A549 (cell line): Measurements from ENCODE around the gene HEBP1. TPM values are rescaled to one million over a fixed set of nuclear protein-coding genes. Genes with fewer than 3 reads are reported as not detected.

Source experiments
- ATAC-seq, 2 experiments: fragments of 200-7000 bp in 1 of 2; fragments of >200 bp in 1 of 2; cut with Nextera tagmentation in 1 of 2; cut with Tn5 transposase in 1 of 2; 3 replicates each; pipeline versions ENCODE4 v1.8.0 to v1.9.1; 2018 to 2020; ENCODE audit warnings: mild to moderate bottlenecking in 1 of 2, moderate library complexity in 1 of 2
- CTCF ChIA-PET: fragments of 300-600 bp; sonication (Branson Sonifier 250); formaldehyde crosslinking; extraction: SDS; loops from one replicate; lab custom pipeline; 2021; ENCODE audit warnings: antibody characterized with exemption, inconsistent platforms; lab: Yijun Ruan, JAX
- POLR2A ChIA-PET: fragments of 350-600 bp; formaldehyde crosslinking; extraction: SDS; loops from one replicate; lab custom pipeline; 2021; ENCODE audit warnings: antibody characterized with exemption, inconsistent platforms; lab: Yijun Ruan, JAX
- DNase-seq, 2 experiments: peaks; one replicate each; pipeline versions ENCODE4 v3.0.0 to v3.0.0-alpha.2; 2011 to 2016; ENCODE audit warnings: low read depth in 1 of 2, low spot score in 1 of 2
- FAIRE-seq: peaks from 2 replicates; lab custom pipeline; 2011; peaks lifted over from hg19 to GRCh38; lab: Jason Lieb, UNC
- H3K27ac ChIP-seq, 2 experiments: fragments of >200 bp; sonication (Bioruptor Twin); formaldehyde crosslinking; 3 replicates each; pipeline ENCODE4 v1.5.1; 2016 to 2017
- H3K4me1 ChIP-seq: fragments of >200 bp; sonication (Bioruptor Twin); formaldehyde crosslinking; 3 replicates; pipeline ENCODE4 v1.6.1; 2016
- H3K4me2 ChIP-seq: fragments of >200 bp; sonication (Bioruptor Twin); formaldehyde crosslinking; 3 replicates; pipeline ENCODE4 v1.6.1; 2016
- H3K4me3 ChIP-seq: fragments of >200 bp; sonication (Bioruptor Twin); formaldehyde crosslinking; 3 replicates; pipeline ENCODE4 v1.5.1; 2016
- H3K9me3 ChIP-seq: fragments of >200 bp; sonication (Bioruptor Twin); formaldehyde crosslinking; 3 replicates; pipeline ENCODE4 v1.6.1; 2016
- CBX2 ChIP-seq: fragments of 200-600 bp; sonication (generic); IDR thresholded peaks from 2 replicates; pipeline ENCODE4 v1.6.1; 2016; ENCODE audit warnings: low read depth, mild to moderate bottlenecking, borderline replicate concordance
- CBX8 ChIP-seq: fragments of 200-600 bp; sonication (generic); IDR thresholded peaks from 2 replicates; pipeline ENCODE4 v1.6.1; 2016
- CHD4 ChIP-seq: fragments of 200-600 bp; sonication (generic); IDR thresholded peaks from 2 replicates; pipeline ENCODE4 v1.6.1; 2016; ENCODE audit warnings: antibody characterized with exemption, mild to moderate bottlenecking, borderline replicate concordance
- EP300 ChIP-seq, 2 experiments: fragments of >200 bp; sonication (Bioruptor Twin); formaldehyde crosslinking; IDR thresholded peaks; 2 replicates in 1 of 2; 3 replicates in 1 of 2; pipeline ENCODE4 v1.6.1; 2016 to 2017
- ESRRA ChIP-seq: fragments of 150-350 bp; IDR thresholded peaks from 2 replicates; pipeline ENCODE4 v1.6.1; 2014; ENCODE audit warnings: mild to moderate bottlenecking, low read length, borderline replicate concordance
- FOSL2 ChIP-seq, 2 experiments: fragments of 450-650 bp in 1 of 2; fragments of >200 bp in 1 of 2; sonication (Bioruptor Twin) in 1 of 2; formaldehyde crosslinking; IDR thresholded peaks; 2 replicates each; pipeline versions ENCODE4 v1.5.0 to v1.6.1; 2016 to 2020; ENCODE audit warnings: mild to moderate bottlenecking in 1 of 2, moderate library complexity in 1 of 2
- HOXA7 ChIP-seq: fragments of 250-450 bp; sonication (Bioruptor Pico); IDR thresholded peaks from 2 replicates; pipeline ENCODE4 v1.5.0; 2020; ENCODE audit warnings: mild to moderate bottlenecking, moderate library complexity
- HOXB5 ChIP-seq: fragments of 250-450 bp; sonication (Bioruptor Pico); IDR thresholded peaks from 2 replicates; pipeline ENCODE4 v1.5.0; 2020; ENCODE audit warnings: mild to moderate bottlenecking, moderate library complexity
- JUNB ChIP-seq: fragments of >200 bp; sonication (Bioruptor Twin); formaldehyde crosslinking; IDR thresholded peaks from 2 replicates; pipeline ENCODE4 v1.6.1; 2016
- KDM1A ChIP-seq: fragments of 200-600 bp; sonication (generic); IDR thresholded peaks from 2 replicates; pipeline ENCODE4 v1.6.1; 2016; ENCODE audit warnings: low read depth, mild to moderate bottlenecking
- KDM5A ChIP-seq: fragments of 200-600 bp; sonication (generic); IDR thresholded peaks from 2 replicates; pipeline ENCODE4 v1.6.1; 2016; ENCODE audit warnings: antibody characterized with exemption, mild to moderate bottlenecking
- MAFK ChIP-seq: fragments of 450-650 bp; IDR thresholded peaks from 2 replicates; pipeline ENCODE4 v1.6.1; 2014; ENCODE audit not compliant: partially characterized antibody
- MAZ ChIP-seq: fragments of 150-350 bp; IDR thresholded peaks from 2 replicates; pipeline ENCODE4 v1.6.1; 2014; ENCODE audit warnings: antibody characterized with exemption, low read depth, low read length, borderline replicate concordance
- MYC ChIP-seq: IDR thresholded peaks from 2 replicates; pipeline ENCODE4 v1.6.1; 2012; ENCODE audit warnings: mild to moderate bottlenecking, inconsistent platforms, low read length, improper control_type of control experiment, borderline replicate concordance
- RAD21 ChIP-seq, 2 experiments: fragments of >200 bp in 1 of 2; sonication (Bioruptor Twin) in 1 of 2; formaldehyde crosslinking in 1 of 2; IDR thresholded peaks in 1 of 2; conservative IDR thresholded peaks in 1 of 2; 2 replicates in 1 of 2; 3 replicates in 1 of 2; pipeline ENCODE4 v1.6.1; 2012 to 2018; ENCODE audit warnings: inconsistent platforms in 1 of 2
- RFX5 ChIP-seq: fragments of 450-650 bp; IDR thresholded peaks from 2 replicates; pipeline ENCODE4 v1.7.1; 2014; ENCODE audit warnings: antibody characterized with exemption, mild to moderate bottlenecking, moderate library complexity
- SREBF2 ChIP-seq: fragments of 450-650 bp; IDR thresholded peaks from 2 replicates; pipeline ENCODE4 v1.6.1; 2014; ENCODE audit warnings: mild to moderate bottlenecking, moderate library complexity
- TFCP2L1 ChIP-seq: fragments of 250-450 bp; sonication (Bioruptor Pico); IDR thresholded peaks from 2 replicates; pipeline ENCODE4 v1.5.0; 2021; ENCODE audit warnings: mild to moderate bottlenecking
- ZSCAN20 ChIP-seq: fragments of 250-450 bp; sonication (Bioruptor Pico); IDR thresholded peaks from 2 replicates; pipeline ENCODE4 v1.8.0; 2022; ENCODE audit warnings: mild to moderate bottlenecking, moderate library complexity
- WGBS: methylation state at CpG from one replicate; pipeline ENCODE4 v1.1.6; 2017; ENCODE audit errors: missing lambda C conversion rate; 5-methylcytosine and 5-hydroxymethylcytosine counted together
- polyA plus RNA-seq, 4 experiments: library from polyadenylated mRNA; depleted of rRNA in 3 of 4; stranded (reverse); fragments of >200 nt; fragmentation: RNase III in 1 of 4; extraction: RNeasy Plus Mini Kit Qiagen cat#74134 plus additional on column Dnase treatment in 1 of 4; gene quantifications; 2 replicates in 3 of 4; 3 replicates in 1 of 4; pipeline ENCODE4 v1.2.3, GENCODE V29; 2011 to 2017
- TF ChIP-seq, protein P1 (sequence below): fragments of 250-450 bp; sonication (Bioruptor Pico); IDR thresholded peaks from 2 replicates; pipeline ENCODE4 v1.5.0; 2020; ENCODE audit warnings: low read depth, mild to moderate bottlenecking, moderate library complexity
- TF ChIP-seq, protein P2 (sequence below): IDR thresholded peaks from 2 replicates; pipeline ENCODE4 v1.6.1; 2012
- TF ChIP-seq, protein P3 (sequence below): IDR thresholded peaks from 2 replicates; pipeline ENCODE4 v1.6.1; 2012
- TF ChIP-seq, protein P4 (sequence below): fragments of 450-650 bp; IDR thresholded peaks from 2 replicates; pipeline ENCODE4 v1.6.1; 2014; ENCODE audit warnings: antibody characterized with exemption
- TF ChIP-seq, protein P5 (sequence below): fragments of 150-350 bp; IDR thresholded peaks from 2 replicates; pipeline ENCODE4 v1.6.1; 2014; ENCODE audit warnings: low read depth, mild to moderate bottlenecking, low read length
- TF ChIP-seq, protein P6 (sequence below): IDR thresholded peaks from 2 replicates; pipeline ENCODE4 v1.6.1; 2012; ENCODE audit warnings: low read depth, borderline replicate concordance

HEBP1 gene
- polyA plus RNA-seq, 2 of the 4 experiments (the other 2 are of a cell fraction) = 24.8 to 48.9 TPM

DNA sequence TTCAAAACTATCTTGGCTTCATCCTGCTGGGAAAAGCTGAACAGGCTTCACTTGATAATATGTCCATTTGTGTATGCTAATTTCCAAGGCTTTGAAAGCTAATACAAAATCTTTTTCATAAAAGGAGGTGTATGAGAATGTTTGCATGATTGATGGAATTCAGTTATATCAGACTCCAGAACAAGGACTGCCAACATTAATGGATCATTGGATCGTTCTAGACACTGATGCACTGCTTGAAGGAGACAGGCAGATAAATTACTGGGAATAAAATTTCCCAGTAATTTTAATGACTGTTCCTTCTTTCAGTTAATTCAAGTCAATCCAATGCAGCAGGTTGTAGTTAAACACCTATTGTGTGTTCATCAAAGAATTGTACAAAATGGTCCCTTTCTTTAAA is 48.6 kb downstream of the HEBP1 start (continued):
- TF ChIP-seq, protein P1, sequence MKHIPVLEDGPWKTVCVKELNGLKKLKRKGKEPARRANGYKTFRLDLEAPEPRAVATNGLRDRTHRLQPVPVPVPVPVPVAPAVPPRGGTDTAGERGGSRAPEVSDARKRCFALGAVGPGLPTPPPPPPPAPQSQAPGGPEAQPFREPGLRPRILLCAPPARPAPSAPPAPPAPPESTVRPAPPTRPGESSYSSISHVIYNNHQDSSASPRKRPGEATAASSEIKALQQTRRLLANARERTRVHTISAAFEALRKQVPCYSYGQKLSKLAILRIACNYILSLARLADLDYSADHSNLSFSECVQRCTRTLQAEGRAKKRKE (CRISPR knock-in tag) = no peak
- TF ChIP-seq MYC = no peak
- TF ChIP-seq CBX8 = no peak
- TF ChIP-seq ZSCAN20 = no peak
- TF ChIP-seq RFX5 = no peak
- TF ChIP-seq, protein P2, sequence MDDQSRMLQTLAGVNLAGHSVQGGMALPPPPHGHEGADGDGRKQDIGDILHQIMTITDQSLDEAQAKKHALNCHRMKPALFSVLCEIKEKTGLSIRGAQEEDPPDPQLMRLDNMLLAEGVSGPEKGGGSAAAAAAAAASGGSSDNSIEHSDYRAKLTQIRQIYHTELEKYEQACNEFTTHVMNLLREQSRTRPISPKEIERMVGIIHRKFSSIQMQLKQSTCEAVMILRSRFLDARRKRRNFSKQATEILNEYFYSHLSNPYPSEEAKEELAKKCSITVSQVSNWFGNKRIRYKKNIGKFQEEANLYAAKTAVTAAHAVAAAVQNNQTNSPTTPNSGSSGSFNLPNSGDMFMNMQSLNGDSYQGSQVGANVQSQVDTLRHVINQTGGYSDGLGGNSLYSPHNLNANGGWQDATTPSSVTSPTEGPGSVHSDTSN = no peak

DNA sequence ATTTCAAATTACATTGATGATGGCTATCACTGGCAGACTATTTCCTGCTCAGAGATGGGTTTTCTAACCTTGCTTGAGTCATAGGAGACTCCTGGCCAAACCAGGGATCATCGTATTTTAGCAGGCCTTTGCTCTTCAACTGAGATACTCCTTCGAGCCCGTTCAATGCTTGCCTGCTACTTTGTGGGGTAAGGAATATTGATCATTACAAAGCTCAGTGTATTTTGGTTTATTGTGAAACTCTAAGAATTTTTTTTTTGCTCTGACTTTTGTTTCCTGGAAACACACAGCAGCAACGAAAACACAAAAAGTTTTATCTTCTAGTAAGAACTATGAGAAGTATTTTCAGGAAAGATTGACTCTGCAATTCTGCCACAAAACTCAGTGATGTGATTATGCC is 52.2 kb downstream of the HEBP1 start:
- DNase-seq (no peak), ATAC-seq (no peak), FAIRE-seq (no peak)
- Histone ChIP-seq H3K4me3 (no peak overlapping the region), H3K4me2 (no peak overlapping the region), H3K27ac (no peak overlapping the region), H3K9me3 (no peaks in the 10 kb centered on the region), H3K4me1 (peaks cover 6% of the 10 kb centered on the region; the same call in 1 of the 3 replicates)
- ChIA-PET POLR2A (interaction anchor here (0.6 kb wide), 1 partner anchor 28 kb away, joined by 4 read pairs; no protein-coding TSS in a partner anchor), CTCF (interaction anchor here (0.8 to 1.9 kb wide), 3 partner anchors 22 to 35 kb away, joined by 3 to 4 read pairs (median 4); no protein-coding TSS in a partner anchor)
- TF ChIP-seq, protein P3, sequence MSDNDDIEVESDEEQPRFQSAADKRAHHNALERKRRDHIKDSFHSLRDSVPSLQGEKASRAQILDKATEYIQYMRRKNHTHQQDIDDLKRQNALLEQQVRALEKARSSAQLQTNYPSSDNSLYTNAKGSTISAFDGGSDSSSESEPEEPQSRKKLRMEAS = no peak
- TF ChIP-seq MYC = no peak
- TF ChIP-seq, protein P4, sequence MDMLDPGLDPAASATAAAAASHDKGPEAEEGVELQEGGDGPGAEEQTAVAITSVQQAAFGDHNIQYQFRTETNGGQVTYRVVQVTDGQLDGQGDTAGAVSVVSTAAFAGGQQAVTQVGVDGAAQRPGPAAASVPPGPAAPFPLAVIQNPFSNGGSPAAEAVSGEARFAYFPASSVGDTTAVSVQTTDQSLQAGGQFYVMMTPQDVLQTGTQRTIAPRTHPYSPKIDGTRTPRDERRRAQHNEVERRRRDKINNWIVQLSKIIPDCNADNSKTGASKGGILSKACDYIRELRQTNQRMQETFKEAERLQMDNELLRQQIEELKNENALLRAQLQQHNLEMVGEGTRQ = no peak
- TF ChIP-seq CBX2 = no peak
- TF ChIP-seq JUNB = no peak
- TF ChIP-seq SREBF2 = no peak
- no peak for TF ChIP-seq HOXA7
- TF ChIP-seq KDM5A = no peak
- TF ChIP-seq HOXB5 (CRISPR knock-in tag) = no peak
- no peak for TF ChIP-seq MAFK
- no peak for TF ChIP-seq MAZ
- TF ChIP-seq, protein P5, sequence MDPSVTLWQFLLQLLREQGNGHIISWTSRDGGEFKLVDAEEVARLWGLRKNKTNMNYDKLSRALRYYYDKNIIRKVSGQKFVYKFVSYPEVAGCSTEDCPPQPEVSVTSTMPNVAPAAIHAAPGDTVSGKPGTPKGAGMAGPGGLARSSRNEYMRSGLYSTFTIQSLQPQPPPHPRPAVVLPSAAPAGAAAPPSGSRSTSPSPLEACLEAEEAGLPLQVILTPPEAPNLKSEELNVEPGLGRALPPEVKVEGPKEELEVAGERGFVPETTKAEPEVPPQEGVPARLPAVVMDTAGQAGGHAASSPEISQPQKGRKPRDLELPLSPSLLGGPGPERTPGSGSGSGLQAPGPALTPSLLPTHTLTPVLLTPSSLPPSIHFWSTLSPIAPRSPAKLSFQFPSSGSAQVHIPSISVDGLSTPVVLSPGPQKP = no peak
- no peak for TF ChIP-seq CHD4
- TF ChIP-seq, protein P6, sequence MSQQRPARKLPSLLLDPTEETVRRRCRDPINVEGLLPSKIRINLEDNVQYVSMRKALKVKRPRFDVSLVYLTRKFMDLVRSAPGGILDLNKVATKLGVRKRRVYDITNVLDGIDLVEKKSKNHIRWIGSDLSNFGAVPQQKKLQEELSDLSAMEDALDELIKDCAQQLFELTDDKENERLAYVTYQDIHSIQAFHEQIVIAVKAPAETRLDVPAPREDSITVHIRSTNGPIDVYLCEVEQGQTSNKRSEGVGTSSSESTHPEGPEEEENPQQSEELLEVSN = no peak
- TF ChIP-seq KDM1A = no peak
- TF ChIP-seq ESRRA = no peak
- TF ChIP-seq EP300 (IDR thresholded peaks at IDR 0.05) = no peak
- no peak for TF ChIP-seq FOSL2 (IDR thresholded peaks at IDR 0.05)
- no peak for TF ChIP-seq FOSL2 (CRISPR knock-in tag; IDR thresholded peaks at IDR 0.05)
- no peak for TF ChIP-seq RAD21 (conservative IDR thresholded peaks at IDR 0.05 in 1 of 2, IDR thresholded peaks at IDR 0.05 in 1 of 2)
- TF ChIP-seq TFCP2L1 (CRISPR knock-in tag) = no peak
- 87% methylated on average over 4 of the region's 4 CpGs for WGBS
